ENCODE results near the gene AMHR2.
A peak's percentile ranks its signal among the peaks of the same experiment; 100 is the strongest.
"Not testable (repeated sequence)": the region's sequence is repeated elsewhere in the genome, so short reads cannot be mapped to it uniquely, and the experiment has no call there.

Gene AMHR2

DNA sequence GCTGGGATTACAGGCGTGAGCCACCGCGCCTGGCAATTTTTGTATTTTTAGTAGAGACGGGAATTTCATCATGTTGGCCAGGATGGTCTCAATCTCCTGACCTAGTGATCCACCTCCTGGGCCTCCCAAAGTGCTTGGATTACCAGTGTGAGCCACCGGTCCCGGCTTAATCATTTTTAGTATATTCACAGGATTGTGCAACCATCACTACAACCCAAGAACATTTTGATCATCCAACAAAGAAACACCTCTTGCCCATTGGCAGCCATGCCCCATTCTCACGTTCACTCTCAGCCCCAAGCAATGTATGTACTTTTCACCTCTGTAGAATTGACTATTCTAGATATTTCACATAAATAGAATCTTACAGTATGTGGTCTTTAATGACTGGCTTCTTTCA is 23.8 kb upstream of the AMHR2 start:
- TF ChIP-seq, protein P1, sequence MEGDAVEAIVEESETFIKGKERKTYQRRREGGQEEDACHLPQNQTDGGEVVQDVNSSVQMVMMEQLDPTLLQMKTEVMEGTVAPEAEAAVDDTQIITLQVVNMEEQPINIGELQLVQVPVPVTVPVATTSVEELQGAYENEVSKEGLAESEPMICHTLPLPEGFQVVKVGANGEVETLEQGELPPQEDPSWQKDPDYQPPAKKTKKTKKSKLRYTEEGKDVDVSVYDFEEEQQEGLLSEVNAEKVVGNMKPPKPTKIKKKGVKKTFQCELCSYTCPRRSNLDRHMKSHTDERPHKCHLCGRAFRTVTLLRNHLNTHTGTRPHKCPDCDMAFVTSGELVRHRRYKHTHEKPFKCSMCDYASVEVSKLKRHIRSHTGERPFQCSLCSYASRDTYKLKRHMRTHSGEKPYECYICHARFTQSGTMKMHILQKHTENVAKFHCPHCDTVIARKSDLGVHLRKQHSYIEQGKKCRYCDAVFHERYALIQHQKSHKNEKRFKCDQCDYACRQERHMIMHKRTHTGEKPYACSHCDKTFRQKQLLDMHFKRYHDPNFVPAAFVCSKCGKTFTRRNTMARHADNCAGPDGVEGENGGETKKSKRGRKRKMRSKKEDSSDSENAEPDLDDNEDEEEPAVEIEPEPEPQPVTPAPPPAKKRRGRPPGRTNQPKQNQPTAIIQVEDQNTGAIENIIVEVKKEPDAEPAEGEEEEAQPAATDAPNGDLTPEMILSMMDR (IDR thresholded peaks at IDR 0.05; ENCODE audit: low read length, missing control alignments), result no peak
- H3K4me3 ChIP-seq (replicated peaks; ENCODE audit: low read depth, low read length), result no peak overlapping the region
- no peak for DNase-seq (ENCODE audit: low read depth)

DNA sequence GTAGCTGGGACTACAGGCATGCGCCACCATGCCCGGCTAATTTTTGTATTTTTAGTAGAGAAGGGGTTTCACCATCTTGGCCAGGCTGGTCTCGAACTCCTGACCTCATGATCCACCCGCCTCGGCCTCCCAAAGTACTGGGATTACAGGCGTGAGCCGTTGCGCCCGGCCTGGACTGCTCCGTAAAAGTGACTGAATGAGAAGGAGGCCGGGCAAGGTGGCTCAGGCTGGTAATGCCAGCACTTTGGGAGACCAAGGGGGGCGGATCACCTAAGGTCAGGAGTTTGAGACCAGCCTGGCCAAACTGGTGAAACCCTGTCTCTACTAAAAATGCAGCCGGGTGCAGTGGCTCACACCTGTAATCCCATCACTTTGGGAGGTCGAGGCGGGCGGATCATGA is 21.3 kb upstream of the AMHR2 start:
- not testable (repeated sequence) for H3K4me3 ChIP-seq (replicated peaks; ENCODE audit: low read depth, low read length); DNase-seq (ENCODE audit: low read depth)

DNA sequence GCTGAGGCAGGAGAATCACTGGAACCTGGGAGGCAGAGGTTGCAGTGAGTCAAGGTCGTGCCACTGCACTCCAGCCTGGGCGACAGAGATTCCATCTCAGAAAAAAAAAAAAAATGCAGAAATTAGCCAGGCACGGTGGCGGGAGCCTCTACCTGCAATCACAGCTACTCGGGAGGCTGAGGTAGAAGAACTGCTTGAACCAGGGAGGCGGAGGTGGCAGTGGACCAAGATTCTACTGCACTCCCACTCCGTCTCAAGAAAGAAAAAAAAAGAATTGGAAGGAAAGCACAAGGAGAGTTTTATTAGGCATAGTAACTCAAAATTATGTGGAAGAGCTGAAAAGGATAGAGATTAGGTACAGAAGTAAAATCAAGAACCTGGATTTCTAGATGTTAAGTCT is 20.8 kb upstream of the AMHR2 start:
- TF ChIP-seq, protein P1 (IDR thresholded peaks at IDR 0.05; ENCODE audit: low read length, missing control alignments), result no peak
- no peak for DNase-seq (ENCODE audit: low read depth)
- H3K4me3 ChIP-seq (replicated peaks; ENCODE audit: low read depth, low read length), result no peak overlapping the region

DNA sequence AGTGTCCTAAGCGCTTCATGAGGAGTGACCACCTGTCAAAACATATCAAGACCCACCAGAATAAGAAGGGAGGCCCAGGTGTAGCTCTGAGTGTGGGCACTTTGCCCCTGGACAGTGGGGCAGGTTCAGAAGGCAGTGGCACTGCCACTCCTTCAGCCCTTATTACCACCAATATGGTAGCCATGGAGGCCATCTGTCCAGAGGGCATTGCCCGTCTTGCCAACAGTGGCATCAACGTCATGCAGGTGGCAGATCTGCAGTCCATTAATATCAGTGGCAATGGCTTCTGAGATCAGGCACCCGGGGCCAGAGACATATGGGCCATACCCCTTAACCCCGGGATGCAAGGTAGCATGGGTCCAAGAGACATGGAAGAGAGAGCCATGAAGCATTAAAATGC is 12.7 kb upstream of the AMHR2 start:
- TF ChIP-seq, protein P1 (IDR thresholded peaks at IDR 0.05; ENCODE audit: low read length, missing control alignments), result no peak
- DNase-seq (ENCODE audit: low read depth), result no peak
- no peak overlapping the region for H3K4me3 ChIP-seq (replicated peaks; ENCODE audit: low read depth, low read length)

DNA sequence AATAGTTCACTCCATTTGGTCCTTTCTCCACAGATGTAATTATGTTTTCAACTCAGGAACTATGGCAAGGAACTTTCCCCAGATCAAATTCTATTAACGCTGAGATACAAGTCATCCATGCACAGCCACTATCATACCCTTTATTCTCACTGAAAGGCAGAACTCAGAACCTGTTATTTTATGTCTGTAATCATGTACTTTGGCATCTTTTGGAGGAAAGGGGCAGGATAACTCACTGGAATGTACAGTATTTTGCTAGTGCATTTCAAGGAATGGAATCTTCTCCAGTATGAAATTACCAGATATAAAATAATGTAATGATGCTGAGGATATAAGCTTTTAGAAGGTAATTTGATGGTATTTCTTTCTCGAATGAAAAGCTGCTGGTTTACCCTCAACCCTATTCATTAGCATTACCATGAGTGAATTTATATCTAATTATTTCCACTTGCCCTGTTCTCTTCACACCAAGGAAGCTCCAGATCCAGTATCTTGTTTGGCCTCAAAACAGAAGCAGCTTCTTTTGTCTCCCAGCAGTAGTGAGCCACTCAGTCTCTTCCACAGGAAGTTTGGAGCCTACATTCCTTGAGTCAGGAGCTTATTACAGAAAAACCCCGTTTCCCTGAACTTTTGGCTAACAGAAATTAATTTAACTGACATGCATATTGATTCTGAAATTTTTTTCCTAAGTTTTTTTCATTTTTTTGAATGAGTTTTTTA is 10.0 kb upstream of the AMHR2 start:
- no peak overlapping the region for H3K4me3 ChIP-seq (replicated peaks; ENCODE audit: low read depth, low read length)
- TF ChIP-seq, protein P1 (IDR thresholded peaks at IDR 0.05; ENCODE audit: low read length, missing control alignments), result no peak
- DNase-seq (ENCODE audit: low read depth), result peak; percentile 27

DNA sequence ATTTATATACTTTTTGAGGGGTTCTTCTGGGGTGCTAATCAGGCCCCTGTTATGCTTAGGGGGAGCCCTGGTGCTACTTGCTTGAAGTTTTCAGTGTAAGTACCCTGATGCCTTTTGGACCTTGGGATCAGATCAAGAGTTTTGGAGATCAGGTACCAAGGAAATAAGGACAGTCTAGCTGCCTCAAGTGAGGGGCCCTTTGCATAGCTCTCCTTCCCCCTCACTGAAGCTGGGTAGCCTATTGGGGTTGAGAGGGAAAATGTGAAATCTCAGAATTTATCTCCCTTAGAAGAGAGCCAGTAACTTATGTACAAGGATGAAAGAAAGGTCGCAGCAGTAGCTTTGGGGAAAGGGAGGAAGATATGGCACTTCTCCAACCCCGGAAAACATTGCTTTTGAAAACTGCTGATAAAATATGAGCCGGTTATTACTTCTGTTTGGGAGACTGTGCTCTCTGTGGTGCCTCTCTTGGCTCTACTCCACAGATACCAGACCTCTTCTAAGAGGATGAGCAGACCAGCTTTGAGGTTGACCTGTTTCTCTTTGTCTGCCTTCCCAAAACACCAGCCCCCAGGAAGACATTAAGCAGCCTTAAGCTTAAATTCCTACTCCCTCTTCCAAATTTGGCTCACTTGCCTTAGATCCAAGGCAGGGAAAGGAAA is 8.8 kb upstream of the AMHR2 start:
- DNase-seq (ENCODE audit: low read depth), result peak; percentile 25
- TF ChIP-seq, protein P1 (IDR thresholded peaks at IDR 0.05; ENCODE audit: low read length, missing control alignments), result no peak
- no peak overlapping the region for H3K4me3 ChIP-seq (replicated peaks; ENCODE audit: low read depth, low read length)

DNA sequence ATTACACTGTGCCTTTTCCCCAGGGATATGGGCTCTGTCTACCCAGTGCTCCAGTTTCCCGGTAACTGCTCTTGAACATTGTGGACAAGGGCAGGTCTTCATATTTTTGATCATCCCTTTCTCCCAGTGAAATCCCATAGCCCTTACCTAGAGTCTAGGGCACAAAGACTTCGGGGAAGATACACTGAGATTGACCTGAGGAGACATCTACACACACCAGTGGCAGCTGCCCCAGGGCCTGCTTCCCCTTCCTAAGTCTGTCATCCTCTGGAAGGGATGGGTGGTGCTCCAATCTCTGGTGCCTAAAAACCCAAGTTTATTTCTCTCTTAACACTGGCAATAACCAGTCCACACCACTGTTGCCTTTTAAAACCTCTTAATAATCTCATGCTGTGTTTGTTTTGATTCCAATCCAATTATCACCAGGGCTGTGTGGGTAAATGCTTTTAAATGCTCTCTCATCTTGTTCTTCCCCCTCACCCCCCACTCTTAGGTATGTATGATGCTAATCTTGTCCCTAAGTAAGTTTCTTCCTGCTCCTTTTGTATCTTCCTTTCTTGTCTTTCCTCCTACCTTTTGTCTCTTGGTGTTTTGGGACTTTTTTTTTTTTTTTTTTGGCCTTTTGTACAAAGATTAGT is 7.8 kb upstream of the AMHR2 start:
- not testable (repeated sequence) for DNase-seq (ENCODE audit: low read depth); H3K4me3 ChIP-seq (replicated peaks; ENCODE audit: low read depth, low read length)

DNA sequence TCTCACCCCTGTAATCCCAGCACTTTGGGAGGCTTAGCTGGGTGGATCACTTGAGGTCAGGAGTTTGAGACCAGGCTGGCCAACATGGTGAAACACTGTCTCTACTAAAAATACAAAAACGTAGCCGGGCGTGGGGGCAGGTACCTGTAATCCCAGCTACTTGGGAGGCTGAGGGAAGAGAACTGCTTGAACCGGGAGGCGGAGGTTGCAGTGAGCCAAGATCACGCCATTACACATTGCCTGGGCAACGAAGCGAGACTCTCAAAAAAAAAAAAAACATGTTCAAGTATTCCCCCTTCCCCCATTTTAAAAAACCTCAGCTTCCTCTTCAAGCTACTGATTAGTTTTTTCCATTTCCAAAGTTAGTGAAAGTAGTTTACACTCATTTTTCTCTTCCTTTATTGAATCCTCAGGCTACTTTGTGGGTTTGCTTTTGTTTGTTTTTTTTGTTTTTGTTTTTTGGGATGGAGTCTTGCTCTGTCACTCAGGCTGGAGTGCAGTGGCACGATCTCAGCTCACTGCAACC is 6.3 kb upstream of the AMHR2 start:
- not testable (repeated sequence) for DNase-seq (ENCODE audit: low read depth); H3K4me3 ChIP-seq (replicated peaks; ENCODE audit: low read depth, low read length)

All from fibroblast of pulmonary artery (primary cell).